ENCODE results near the gene TBC1D17. TPM values are rescaled to one million over a fixed set of nuclear protein-coding genes. Genes with fewer than 3 reads are reported as not detected.

Gene TBC1D17
- total RNA-seq: 6.1 and 8.3 TPM in 2 replicates

GRCh38 chr19:49877020-49877878 lies at the start of gene TBC1D17, which contains the start of gene AKT1S1:
Gene TBC1D17 (plus strand): TSS chr19:49877702. CDS start chr19:49877724, 22 bp downstream.
Gene AKT1S1 (minus strand): TSS chr19:49877355. CDS start chr19:49873295, 4,060 bp downstream.
- DNase-seq (ENCODE audit: low read depth in 2 of 2): peak; percentile 100

- DNase-seq (ENCODE audit: low read depth in 2 of 2): no peak
These were observed 48.3 kb upstream of the TBC1D17 start for GRCh38 chr19:49829200-49829599.

GRCh38 chr19:49829721-49830120 lies 47.8 kb upstream of the TBC1D17 start:
- no peak for DNase-seq (ENCODE audit: low read depth in 2 of 2)

- no peak for DNase-seq (ENCODE audit: low read depth in 2 of 2)
These were observed 46.7 kb upstream of the TBC1D17 start for GRCh38 chr19:49830766-49831165.

- no peak for DNase-seq (ENCODE audit: low read depth in 2 of 2)
These were observed 45.9 kb upstream of the TBC1D17 start for GRCh38 chr19:49831592-49831991.

GRCh38 chr19:49832556-49832955 lies 44.9 kb upstream of the TBC1D17 start:
- DNase-seq (ENCODE audit: low read depth in 2 of 2): peak; percentile 36 to 92

- no peak for DNase-seq (ENCODE audit: low read depth in 2 of 2)
These were observed 43.9 kb upstream of the TBC1D17 start for GRCh38 chr19:49833599-49833998.

- DNase-seq (ENCODE audit: low read depth in 2 of 2): no peak
These were observed 41.9 kb upstream of the TBC1D17 start for GRCh38 chr19:49835562-49835961.

GRCh38 chr19:49836176-49837008 lies 41.1 kb upstream of the TBC1D17 start:
- no peak for DNase-seq (ENCODE audit: low read depth in 2 of 2)

GRCh38 chr19:49837009-49837310 lies 40.5 kb upstream of the TBC1D17 start:
- DNase-seq (ENCODE audit: low read depth in 2 of 2): no peak

- DNase-seq (ENCODE audit: low read depth in 2 of 2): no peak
These were observed 40.1 kb upstream of the TBC1D17 start for GRCh38 chr19:49837425-49837824.

GRCh38 chr19:49838885-49839588 lies 38.5 kb upstream of the TBC1D17 start:
- no peak for DNase-seq (ENCODE audit: low read depth in 2 of 2)

- DNase-seq (ENCODE audit: low read depth in 2 of 2): no peak
These were observed 37.8 kb upstream of the TBC1D17 start for GRCh38 chr19:49839713-49840112.

- no peak for DNase-seq (ENCODE audit: low read depth in 2 of 2)
These were observed 37.2 kb upstream of the TBC1D17 start for GRCh38 chr19:49840321-49840720.

GRCh38 chr19:49840736-49841249 lies 36.7 kb upstream of the TBC1D17 start:
- no peak for DNase-seq (ENCODE audit: low read depth in 2 of 2)

GRCh38 chr19:49843265-49843664 lies 34.2 kb upstream of the TBC1D17 start:
- DNase-seq (ENCODE audit: low read depth in 2 of 2): no peak

- no peak for DNase-seq (ENCODE audit: low read depth in 2 of 2)
These were observed 33.1 kb upstream of the TBC1D17 start for GRCh38 chr19:49844138-49845095.

GRCh38 chr19:49845414-49845813 lies 32.1 kb upstream of the TBC1D17 start:
- DNase-seq (ENCODE audit: low read depth in 2 of 2): no peak

- no peak for DNase-seq (ENCODE audit: low read depth in 2 of 2)
These were observed 31.1 kb upstream of the TBC1D17 start for GRCh38 chr19:49846408-49846807.

Measured in lung microvascular endothelial cell (primary cell).